Mucosa of rectum (tissue), 2 donors: ENCODE measurements around the gene PROSER3.

Source experiments
- H3K27ac ChIP-seq, 2 donors: one replicate each; pipeline ENCODE4 v1.7.0; 2013; ENCODE audit warnings: inconsistent platforms in 2 of 2, low read depth in 2 of 2, low read length in 2 of 2
- H3K27me3 ChIP-seq, 2 donors: one replicate each; pipeline ENCODE4 v1.7.0; 2013; ENCODE audit warnings: low read length in 2 of 2; ENCODE audit not compliant: control insufficient read depth in 2 of 2, insufficient read depth in 2 of 2
- H3K36me3 ChIP-seq, 2 donors: one replicate each; pipeline ENCODE4 v1.7.0; 2013; ENCODE audit warnings: low read length in 2 of 2; ENCODE audit not compliant: control insufficient read depth in 2 of 2, insufficient read depth in 2 of 2
- H3K4me1 ChIP-seq, 2 donors: one replicate each; pipeline ENCODE4 v1.7.0; 2013; ENCODE audit warnings: low read length in 2 of 2, mild to moderate bottlenecking in 1 of 2; ENCODE audit not compliant: control insufficient read depth in 2 of 2, insufficient read depth in 2 of 2
- H3K4me3 ChIP-seq, 2 donors: one replicate each; pipeline ENCODE4 v1.7.0; 2013; ENCODE audit warnings: low read length in 2 of 2
- H3K9ac ChIP-seq, 2 donors: one replicate each; pipeline ENCODE4 v1.7.0; 2013; ENCODE audit warnings: low read length in 2 of 2, low read depth in 1 of 2, mild to moderate bottlenecking in 1 of 2
- H3K9me3 ChIP-seq, 2 donors: one replicate each; pipeline ENCODE4 v1.7.0; 2013; ENCODE audit warnings: low read length in 2 of 2; ENCODE audit not compliant: control insufficient read depth in 2 of 2
- donor health status: healthy.
- donor health status: Normal muscosa, but diverticular disease.

The PROSER3 gene

GRCh38 chr19:35786299-35787160 lies 28.6 kb downstream of the PROSER3 start:
- Histone ChIP-seq H3K27me3 (no peaks in the 10 kb centered on the region), H3K9ac (no peak overlapping the region), H3K4me3 (no peak overlapping the region), H3K9me3 (no peaks in the 10 kb centered on the region), H3K36me3 (peaks cover 0 to under 1% of the 10 kb centered on the region in 2 donors), H3K4me1 (no peaks in the 10 kb centered on the region), H3K27ac (no peak overlapping the region)

GRCh38 chr19:35787227-35787799 lies 29.3 kb downstream of the PROSER3 start:
- Histone ChIP-seq H3K9me3 (no peaks in the 10 kb centered on the region), H3K27me3 (no peaks in the 10 kb centered on the region), H3K9ac (no peak overlapping the region), H3K27ac (no peak overlapping the region), H3K4me3 (no peak overlapping the region), H3K36me3 (no peaks in the 10 kb centered on the region), H3K4me1 (no peaks in the 10 kb centered on the region)

GRCh38 chr19:35788205-35788960 lies 30.4 kb downstream of the PROSER3 start:
- Histone ChIP-seq H3K4me3 (no peak overlapping the region), H3K9ac (no peak overlapping the region), H3K27me3 (no peaks in the 10 kb centered on the region), H3K36me3 (no peaks in the 10 kb centered on the region), H3K9me3 (no peaks in the 10 kb centered on the region), H3K27ac (no peak overlapping the region), H3K4me1 (no peaks in the 10 kb centered on the region)

- no peaks in the 10 kb centered on the region for H3K4me1 ChIP-seq
- H3K27me3 ChIP-seq: no peaks in the 10 kb centered on the region
- no peak overlapping the region for H3K9ac ChIP-seq
- no peak overlapping the region for H3K4me3 ChIP-seq
- no peak overlapping the region for H3K27ac ChIP-seq
- H3K36me3 ChIP-seq: no peaks in the 10 kb centered on the region
- no peaks in the 10 kb centered on the region for H3K9me3 ChIP-seq
Measured at GRCh38 chr19:35789195-35789977, 31.4 kb downstream of the PROSER3 start.

GRCh38 chr19:35789978-35790944 lies 32.3 kb downstream of the PROSER3 start:
- Histone ChIP-seq H3K4me1 (no peaks in the 10 kb centered on the region), H3K27ac (no peak overlapping the region), H3K4me3 (no peak overlapping the region), H3K27me3 (no peaks in the 10 kb centered on the region), H3K36me3 (no peaks in the 10 kb centered on the region), H3K9me3 (no peaks in the 10 kb centered on the region), H3K9ac (no peak overlapping the region)

GRCh38 chr19:35790981-35791813 lies 33.2 kb downstream of the PROSER3 start:
- no peaks in the 10 kb centered on the region for H3K4me1 ChIP-seq
- no peak overlapping the region for H3K4me3 ChIP-seq
- H3K27me3 ChIP-seq: no peaks in the 10 kb centered on the region
- no peaks in the 10 kb centered on the region for H3K36me3 ChIP-seq
- H3K27ac ChIP-seq: no peak overlapping the region
- no peaks in the 10 kb centered on the region for H3K9me3 ChIP-seq
- H3K9ac ChIP-seq: no peak overlapping the region

- H3K9me3 ChIP-seq: no peaks in the 10 kb centered on the region
Measured at GRCh38 chr19:35791814-35792279, 33.9 kb downstream of the PROSER3 start.

GRCh38 chr19:35792312-35792711 lies 34.3 kb downstream of the PROSER3 start:
- H3K9ac ChIP-seq: no peak overlapping the region
- no peaks in the 10 kb centered on the region for H3K4me1 ChIP-seq
- H3K27me3 ChIP-seq: peaks cover 3 to 10% of the 10 kb centered on the region in 2 donors
- no peak overlapping the region for H3K27ac ChIP-seq
- no peaks in the 10 kb centered on the region for H3K9me3 ChIP-seq
- no peaks in the 10 kb centered on the region for H3K36me3 ChIP-seq
- no peak overlapping the region for H3K4me3 ChIP-seq

More at GRCh38 chr19:35791814-35792279, 33.9 kb downstream of the PROSER3 start:
- H3K9ac ChIP-seq: no peak overlapping the region
- no peaks in the 10 kb centered on the region for H3K4me1 ChIP-seq
- H3K36me3 ChIP-seq: no peaks in the 10 kb centered on the region
- H3K4me3 ChIP-seq: no peak overlapping the region
- peaks cover 3 to 6% of the 10 kb centered on the region in 2 donors for H3K27me3 ChIP-seq
- no peak overlapping the region for H3K27ac ChIP-seq
